HCEC 1CT (cell line): ENCODE data around the gene SRGAP1.
A peak's percentile ranks its signal among the peaks of the same experiment; 100 is the strongest.

ENCODE experiments used
- DNase-seq: peaks from one replicate; pipeline ENCODE4 v3.0.0-alpha.2; 2017

SRGAP1 gene

GRCh38 chr12:63844391-63845341, at the start of gene SRGAP1:
SRGAP1 (plus strand) TSS chr12:63844700; CDS start chr12:63844817, 117 bp downstream.
- peak; percentile 73 for DNase-seq

GRCh38 chr12:63795032-63795687, 49.3 kb upstream of the SRGAP1 start:
- no peak for DNase-seq

DNA sequence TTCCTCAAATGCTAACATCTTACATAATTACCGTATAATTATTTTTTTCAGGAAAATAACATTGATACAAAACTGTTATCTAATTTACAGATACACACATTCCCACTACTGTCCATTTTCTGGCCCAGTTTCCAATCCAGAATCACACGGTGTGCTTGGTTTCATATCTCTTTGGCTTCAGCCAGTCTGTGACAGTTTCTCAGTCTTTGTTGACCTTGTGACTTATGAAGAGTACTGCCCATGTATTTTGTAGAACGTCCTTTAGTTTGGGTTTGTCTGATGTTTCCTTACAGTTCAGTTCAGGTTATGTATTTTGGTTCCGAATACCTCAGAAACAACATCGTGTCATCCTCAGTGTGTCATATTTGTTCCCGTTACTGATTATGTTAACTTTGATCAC, 48.6 kb upstream of the SRGAP1 start:
- no peak for DNase-seq

- peak; percentile 38 for DNase-seq
Measured at GRCh38 chr12:63802012-63802608, 42.4 kb upstream of the SRGAP1 start.

DNA sequence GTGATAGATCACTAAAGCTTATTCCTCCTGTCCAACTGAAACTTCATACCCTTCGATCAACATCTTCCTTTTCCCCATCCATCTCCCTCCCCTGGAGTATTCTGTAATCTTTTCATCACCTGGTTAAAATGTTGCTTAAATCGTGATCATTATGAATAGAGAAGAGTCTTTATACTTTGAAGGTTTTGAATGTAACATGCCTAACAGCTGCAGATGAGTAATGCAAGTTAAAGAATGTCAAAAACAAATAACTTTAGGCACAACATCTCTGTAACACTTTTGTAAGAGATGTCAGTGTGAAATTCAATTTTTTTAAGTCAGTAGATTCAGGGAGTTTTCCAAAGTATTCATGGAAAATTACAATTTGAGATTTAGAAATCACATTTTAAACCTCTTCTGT, 39.8 kb upstream of the SRGAP1 start:
- peak; percentile 45 for DNase-seq

DNA sequence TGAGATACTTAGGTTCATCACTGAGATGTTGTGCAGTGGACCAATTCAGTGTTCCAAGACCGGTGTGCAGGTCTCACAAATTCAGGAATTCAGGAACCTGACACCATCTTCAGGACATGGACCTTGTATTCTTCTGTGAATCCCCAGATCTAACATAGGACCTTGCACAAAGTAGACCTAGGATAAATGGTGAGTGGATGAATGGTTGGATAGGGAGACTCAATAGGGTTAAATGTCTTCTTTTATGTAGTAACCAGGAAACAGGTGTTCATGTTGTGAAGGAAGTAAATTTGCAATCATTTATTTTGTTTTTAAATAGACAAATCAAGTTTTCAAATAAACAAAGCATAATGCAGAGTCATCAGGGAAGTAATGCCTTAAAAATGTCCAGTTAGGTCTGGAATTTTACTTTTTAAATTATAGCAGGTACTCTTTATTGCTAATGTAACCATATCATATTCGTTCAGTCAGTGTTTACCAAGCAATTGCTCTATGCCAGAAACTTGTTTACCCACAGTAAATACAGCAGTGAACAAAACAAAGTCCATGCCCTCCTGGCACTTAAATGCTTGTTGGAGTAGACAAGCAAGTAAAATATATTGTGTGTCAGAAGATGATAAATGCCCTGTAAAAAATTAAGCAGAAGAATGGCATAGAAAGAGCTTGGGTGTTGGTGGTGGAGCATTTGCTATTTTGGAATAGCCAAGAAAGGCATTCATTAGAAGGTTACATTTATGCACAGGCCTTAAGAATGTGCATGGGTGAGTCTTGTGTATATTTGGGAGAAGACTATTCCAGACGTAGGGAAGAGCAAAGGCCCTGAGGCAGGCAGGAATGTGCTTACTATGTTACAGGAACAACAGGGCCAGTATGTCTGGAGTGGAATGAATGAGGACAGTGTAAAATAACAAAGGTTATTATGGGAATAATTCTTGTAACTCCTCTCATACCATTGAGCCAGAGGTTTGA, 38.5 kb upstream of the SRGAP1 start:
- no peak for DNase-seq

DNA sequence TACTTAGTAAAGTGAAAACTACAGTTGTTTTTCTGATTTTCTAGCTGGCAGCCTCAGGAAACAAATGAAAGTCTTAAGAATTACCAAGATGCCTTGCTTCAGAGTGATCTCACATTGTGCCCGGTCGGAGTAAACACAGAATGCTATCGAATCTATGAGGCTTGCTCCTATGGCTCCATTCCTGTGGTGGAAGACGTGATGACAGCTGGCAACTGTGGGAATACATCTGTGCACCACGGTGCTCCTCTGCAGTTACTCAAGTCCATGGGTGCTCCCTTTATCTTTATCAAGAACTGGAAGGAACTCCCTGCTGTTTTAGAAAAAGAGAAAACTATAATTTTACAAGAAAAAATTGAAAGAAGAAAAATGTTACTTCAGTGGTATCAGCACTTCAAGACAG, 35.9 kb upstream of the SRGAP1 start:
- DNase-seq: no peak

- DNase-seq: no peak
Measured at GRCh38 chr12:63809566-63809965, 34.9 kb upstream of the SRGAP1 start.

DNA sequence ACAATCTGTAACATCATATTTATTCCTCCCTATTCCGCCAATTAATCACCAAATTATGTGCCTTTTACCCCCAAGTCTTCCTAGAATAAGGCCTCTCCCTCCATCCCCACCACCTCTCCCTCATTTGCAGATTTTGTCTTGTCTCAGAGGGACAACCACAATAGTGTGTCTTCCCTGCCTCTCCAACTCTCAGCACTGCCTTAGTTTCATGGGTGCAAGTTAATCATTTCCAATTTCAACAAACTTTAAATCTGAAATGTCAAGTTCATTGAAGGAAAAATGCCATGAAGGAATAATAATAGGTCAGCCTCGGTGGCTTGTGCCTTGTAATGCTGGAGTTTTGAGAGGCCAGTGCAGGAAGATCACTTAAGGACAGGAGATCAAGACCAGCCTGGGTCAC, 33.2 kb upstream of the SRGAP1 start:
- DNase-seq: no peak

DNA sequence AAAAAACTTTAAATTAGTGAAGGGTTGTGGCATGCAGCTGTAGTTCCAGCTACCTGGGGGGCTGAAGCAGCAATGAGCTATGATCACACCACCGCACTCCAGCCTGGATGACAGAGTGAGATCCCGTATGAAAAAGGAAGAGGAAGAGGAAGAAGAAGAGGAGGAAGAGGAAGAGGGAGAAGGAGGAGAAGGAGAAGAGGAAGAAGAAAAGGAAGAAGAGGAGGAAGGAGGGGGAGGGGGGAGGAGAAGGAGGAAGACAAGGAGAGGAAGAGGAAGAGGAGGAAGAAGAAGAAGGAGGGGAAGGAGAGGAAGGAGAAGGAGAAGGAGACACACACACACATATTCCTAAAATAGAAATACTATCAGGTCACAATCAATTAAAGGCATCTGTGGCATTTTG, 32.7 kb upstream of the SRGAP1 start:
- DNase-seq: no peak

DNA sequence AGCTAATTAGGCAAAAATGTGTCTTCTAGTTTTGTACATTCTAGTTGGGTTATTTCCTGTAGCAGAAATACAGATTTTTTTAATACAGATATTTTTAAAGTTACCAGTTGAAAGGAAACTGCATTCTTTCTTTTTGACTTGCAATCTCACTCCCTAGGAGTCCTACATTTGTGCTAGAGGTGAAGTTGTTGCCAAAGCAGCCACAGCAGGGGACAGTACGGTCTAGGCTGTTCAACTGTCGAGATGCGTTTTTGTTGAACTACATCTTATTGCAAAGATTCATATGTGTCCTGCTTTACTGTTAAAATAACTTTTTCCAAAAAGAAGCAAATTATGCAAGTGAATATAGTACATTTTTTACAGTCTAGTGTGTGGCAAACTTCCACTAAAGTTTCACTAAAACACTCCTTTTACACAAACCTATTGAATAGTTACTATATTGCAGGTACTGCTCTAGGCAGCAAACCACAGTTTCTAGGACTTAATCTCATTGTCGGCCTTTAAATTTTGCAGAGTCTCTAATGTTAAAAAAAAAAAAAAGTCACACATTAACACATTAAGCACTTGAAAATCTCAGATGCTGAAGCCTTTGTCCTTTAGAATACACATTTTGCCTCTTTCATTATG, 30.2 kb upstream of the SRGAP1 start:
- DNase-seq: no peak

DNA sequence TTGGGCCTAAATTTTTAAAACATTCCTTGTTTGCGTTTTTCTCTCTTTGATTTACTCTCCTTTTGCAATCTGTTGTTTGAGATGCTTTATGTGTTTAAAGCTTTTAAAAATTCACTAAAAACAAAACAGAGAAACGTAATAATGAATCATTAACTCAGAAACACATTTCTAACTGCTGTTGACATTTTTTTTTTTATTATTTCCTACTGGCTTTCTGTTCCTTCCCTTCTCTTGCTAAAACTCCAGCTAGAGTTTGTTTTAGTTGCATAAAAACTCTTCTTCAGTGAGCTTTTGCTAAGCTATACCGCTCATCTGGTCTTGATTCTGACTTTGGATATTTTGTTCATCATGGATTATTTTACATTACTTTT, 29.0 kb upstream of the SRGAP1 start:
- DNase-seq: no peak

DNA sequence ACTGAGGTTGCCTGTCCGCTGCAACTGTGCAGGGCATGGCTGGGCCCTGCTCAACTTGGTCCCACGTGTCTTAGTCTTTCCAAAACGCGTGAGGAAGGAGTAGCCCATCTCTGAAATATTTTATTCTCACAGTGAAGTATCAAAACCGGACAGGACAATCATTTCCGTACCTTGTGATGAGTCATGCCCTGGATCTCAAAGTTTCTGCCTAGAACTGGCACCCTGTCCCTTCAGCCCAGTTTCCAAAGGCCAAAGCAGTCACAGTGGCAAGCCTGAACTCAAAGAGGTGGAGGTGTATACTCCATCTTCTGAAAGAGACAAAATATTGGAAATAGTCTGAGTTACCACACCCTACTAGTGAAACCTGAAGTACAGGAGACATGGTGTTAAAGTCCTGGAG, 28.5 kb upstream of the SRGAP1 start:
- no peak for DNase-seq

- DNase-seq: no peak
Measured at GRCh38 chr12:63820427-63820826, 24.1 kb upstream of the SRGAP1 start.

- no peak for DNase-seq
Measured at GRCh38 chr12:63821781-63822251, 22.7 kb upstream of the SRGAP1 start.

DNA sequence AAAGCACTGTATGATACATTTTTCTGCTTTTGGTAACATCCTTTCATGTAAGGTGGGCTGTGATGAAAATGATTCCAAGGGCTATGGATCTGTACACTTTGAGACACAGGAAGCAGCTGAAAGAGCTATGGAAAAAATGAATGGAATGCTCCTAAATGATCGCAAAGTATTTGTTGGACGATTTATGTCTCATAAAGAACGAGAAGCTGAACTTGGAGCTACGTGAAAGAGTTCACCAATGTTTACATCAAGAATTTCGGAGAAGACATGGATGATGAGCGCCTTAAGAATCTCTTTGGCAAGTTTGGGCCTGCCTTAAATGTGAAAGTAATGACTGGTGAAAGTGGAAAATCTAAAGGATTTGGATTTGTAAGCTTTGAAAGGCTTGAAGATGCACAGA, 22.1 kb upstream of the SRGAP1 start:
- DNase-seq: peak; percentile 58

GRCh38 chr12:63823040-63823439, 21.5 kb upstream of the SRGAP1 start:
- no peak for DNase-seq

- peak; percentile 72 for DNase-seq
Measured at GRCh38 chr12:63826006-63826585, 18.4 kb upstream of the SRGAP1 start.

DNA sequence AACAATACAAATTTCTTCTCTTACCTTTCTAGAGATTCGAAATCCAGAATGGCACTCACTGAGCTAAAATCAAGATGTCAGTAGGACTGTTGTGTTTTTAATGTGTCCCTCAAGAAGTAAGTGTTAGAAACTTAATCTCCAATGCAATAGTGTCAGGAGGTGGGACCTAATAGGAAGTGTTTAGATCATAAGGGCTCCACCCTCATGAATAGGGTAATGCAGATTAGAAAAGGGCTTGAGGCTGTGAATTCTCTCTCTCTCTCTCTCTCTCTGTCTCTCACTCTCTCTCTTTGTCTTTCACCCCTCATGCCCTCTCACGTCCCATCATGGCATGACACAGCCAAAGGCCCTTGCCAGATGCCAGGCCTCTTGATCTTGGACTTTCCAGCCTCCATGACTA, 15.6 kb upstream of the SRGAP1 start:
- DNase-seq: no peak

DNA sequence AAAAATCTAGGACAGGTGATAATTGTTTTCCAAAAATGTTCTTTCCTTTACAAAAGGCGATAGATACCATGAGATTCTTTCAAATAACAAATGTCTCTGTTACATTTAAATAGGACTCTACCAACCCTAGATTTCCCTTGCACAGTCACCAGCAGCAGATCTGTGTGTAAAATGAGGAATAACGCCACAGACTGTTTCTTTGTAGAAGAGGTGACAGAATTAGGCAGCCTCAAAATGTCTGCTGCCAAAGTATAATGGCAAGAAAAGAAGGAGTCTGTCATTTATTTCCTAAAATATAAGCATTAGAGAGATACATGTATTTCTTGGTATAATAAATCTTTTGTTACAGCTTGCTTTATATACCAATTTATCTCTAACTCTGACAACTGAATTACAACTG, 8.5 kb upstream of the SRGAP1 start:
- no peak for DNase-seq

DNA sequence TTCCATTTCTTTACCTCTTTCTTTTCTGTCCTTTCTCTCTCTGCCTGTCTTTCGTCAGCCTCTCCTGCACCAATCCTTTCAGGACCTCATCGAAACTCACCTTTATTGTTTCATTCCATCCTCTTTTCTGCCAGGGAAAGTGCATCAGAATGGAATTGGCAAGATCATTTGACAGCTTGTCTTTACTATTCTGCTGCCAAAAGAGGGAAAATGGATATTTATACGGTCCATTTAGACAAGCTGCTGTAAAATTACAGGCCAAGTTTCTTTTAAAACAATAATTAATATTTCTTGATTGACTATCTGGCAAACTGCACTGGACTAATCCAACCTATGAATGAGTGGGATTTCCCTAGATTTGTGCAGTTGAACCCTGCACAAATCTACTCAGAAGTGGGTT, 7.6 kb upstream of the SRGAP1 start:
- DNase-seq: no peak

DNA sequence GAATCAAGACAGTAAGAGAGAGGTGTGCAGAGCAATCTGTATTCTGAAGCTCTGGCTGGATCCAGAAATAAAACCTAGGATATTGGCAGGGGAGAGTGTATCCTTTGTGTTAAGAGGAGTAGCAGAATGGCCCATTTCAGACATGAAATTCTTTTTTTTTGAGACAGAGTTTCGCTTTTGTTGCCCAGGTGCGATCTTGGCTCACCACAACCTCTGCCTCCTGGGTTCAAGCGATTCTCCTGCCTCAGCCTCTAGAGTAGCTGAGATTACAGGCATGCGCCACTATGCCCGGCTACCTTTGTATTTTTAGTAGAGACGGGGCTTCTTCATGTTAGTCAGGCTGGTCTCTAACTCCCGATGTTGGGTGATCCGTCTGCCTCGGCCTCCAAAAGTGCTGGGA, 6.1 kb upstream of the SRGAP1 start:
- no peak for DNase-seq
